ENCODE data around the gene PLIN4.
"Not testable (repeated sequence)": the region's sequence is repeated elsewhere in the genome, so short reads cannot be mapped to it uniquely, and the experiment has no call there.

PLIN4 gene

DNA sequence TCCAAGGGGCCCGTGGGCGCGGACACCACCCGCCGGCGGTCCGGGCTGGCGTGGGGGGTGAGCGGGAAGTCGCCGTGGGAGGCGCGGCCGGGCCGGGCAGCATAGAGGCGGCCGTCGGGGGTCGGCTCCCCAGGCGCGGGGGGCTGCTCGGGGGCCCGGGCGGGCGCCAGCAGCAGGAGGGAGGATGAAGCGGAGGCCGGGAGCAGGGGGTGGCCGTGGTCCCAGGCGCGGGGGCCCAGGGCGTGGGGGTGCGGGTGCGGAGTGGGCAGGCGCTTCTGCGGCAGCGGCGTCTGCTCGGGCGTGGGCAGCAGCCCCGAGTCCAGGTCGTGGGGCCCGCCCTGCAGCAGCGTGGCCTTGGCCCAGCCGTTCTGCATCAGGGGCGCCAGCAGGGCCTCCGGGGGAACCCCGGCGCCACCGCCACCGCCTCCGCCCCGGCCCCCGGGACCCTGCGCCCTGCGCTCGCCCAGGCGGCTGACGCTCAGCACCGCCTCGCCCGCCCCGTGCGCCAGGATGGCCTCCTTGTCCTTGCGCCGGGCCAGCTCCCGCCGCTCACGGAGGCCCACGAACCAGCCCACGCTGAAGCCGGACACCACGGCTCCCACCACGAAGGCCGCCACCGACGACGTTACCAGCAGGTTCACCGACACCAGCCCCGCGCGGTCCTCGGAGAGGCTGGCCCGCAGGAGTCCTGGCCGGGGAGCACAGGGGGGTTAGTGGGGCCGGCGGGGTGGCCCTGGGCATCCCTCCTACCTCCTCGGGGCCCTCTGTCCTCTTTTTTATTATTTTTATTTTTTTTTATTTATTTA lies 25.8 kb upstream of the PLIN4 start:
- DNase-seq: no peak

DNA sequence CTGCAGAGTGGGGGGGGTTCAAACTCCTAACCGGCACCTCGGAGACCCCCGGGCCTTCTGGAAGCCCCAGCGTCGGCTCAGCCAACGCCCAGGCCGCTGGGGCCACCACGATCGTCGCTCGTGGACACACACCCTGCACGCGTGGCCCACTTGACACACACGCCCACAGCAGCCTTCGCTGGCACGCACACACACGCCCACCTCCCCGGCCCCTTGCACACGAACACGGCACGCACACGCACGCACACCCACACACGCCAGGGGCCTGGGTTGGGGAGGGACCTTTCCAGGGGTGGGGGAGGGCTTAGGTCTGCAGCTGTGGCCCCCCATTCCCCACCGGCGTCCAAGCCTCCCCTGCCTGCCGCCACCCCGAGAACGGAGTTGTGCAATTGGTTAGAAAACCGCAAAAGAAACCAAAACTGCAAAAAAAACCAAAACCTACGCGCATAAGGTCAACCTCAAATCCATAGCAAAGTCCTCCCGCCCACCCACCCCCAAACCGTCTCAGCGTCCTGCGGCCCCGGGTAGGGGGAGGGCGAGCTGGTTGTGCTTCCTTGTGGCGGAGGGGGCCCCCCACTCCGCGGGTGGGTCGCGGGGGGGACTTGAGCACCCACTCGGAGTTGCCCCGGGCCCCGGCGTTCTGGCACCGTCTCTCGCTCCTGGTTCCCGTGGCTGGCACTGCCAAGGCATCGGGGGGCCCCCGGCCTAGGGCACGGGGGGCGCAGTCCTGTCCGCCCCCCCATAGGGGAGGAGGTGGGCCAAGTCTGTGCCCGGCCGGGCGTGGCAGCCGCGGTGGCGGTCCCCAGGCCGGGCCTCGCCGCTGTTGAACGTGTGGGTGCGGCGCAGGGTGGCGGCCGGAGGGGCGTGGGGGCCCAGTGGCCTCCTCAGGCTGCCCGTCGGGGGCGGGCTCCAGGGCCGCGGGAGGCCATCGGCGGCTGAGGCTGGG lies 24.9 kb upstream of the PLIN4 start:
- DNase-seq: no peak

DNA sequence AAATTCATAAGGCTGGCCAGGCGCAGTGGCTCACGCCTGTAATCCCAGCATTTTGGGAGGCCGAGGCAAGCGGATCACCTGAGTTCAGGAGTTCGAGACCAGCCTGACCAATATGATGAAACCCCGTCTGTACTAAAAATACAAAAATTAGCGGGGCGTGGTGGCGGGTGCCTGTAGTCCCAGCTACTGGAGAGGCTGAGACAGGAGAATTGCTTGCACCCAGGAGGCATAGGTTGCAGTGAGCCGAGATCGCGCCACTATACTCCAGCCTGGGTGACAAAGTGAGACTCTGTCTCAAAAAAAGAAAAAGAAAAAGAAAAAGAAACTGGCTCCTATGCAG lies 23.5 kb upstream of the PLIN4 start:
- not testable (repeated sequence) for DNase-seq

DNA sequence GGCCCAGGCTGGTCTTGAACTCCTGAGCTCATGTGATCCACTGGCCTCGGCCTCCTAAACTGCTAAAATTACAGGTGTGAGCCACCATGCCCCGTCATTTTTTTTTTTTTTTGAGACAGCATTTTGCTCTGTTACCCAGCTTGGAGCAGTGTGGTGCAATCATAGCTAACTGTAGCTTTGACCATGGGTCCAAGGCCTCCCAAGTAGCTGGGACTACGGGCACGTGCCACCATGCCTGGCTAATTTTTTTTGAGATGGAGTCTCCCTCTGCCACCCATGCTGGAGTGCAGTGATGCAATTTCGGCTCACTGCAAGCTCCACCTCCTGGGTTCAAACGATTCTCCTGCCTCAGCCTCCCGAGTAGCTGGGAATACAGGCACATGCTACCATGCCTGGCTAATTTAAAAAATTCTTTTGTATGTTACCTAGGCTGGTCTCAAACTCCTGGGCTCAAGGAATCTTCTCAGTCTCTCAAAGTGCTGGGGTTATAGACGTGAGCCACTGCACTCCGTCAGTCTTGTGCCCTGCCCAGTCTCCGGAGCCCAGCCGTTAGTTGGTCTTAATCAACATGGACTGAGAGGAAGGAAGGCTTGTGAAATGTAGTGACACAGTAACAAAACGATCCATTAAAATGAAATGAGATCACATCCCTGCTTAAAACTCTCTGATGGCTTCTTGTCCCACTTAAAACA lies 23.0 kb upstream of the PLIN4 start:
- DNase-seq: no peak

DNA sequence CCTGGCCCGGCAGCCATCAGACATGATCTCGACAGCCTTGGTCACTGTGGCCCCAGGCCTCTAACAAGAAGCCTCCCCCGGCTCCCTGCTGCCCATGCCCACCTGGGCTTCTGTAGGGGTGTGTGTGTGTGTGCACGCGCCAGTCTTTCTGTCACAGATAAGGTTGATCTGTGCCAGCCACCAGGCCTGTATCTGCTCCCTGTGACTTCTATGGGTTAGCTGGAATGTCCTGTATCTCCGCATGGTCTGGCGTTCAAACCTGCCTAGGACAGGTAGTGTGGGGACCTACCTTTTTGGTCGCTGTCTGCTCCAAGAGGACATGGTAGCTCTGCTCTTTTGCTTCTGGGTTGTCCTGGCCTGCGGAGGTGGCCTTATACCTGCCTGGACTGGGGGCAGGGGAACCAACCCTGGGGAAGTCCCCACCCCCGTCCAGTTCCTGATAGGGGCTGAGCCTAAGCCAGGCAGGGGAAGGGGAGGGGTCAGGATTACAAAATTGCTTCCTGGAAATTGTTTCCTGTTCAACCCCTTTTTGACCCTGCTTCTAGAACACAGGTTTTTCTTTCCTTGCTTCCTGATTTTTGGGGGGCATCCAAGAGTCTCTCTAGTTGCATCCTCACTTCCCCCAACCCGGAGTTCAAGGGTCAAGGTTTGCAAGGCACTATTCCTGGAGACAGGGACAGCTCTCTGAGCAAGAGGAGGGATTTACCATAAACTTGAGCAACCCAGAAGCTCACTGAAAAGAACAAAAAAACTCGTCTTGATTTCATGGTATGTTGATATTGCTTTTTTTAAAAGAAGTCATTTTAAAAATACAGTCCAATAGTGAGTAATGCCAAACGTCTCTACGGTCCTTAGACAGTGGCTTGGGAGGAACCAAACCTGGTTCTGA lies 21.7 kb upstream of the PLIN4 start, which contains the start of gene LRG1:
TSS of gene LRG1 (minus strand) at position 344 of the 889 bp plus-strand sequence. CDS start at position 321, 23 bp downstream.
- no peak for DNase-seq

DNA sequence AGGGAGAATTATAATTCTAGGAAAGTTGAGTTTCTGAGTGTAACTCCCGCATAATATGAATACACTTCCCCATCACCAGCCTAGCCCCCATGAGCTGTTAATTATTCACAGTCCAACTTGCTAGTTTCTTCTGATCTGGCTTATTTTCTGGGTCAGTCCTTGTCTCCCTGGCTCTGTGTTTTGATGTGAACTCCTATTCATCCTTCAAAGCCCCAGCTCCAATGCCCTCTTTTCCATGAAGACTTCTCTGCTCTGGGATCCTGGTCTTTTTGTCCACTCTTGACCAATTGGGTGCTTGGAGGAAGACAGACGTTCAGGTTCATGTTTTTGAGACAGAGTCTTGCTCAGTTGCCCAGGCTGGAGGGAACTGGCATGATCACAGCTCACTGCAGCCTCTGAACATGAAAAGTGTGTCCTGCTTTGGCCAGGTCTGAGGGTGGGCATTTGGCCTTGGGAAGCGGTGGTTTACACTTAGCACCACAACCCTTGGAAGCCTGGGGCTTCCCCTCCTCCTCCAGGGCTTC lies 20.9 kb upstream of the PLIN4 start:
- DNase-seq: no peak

DNA sequence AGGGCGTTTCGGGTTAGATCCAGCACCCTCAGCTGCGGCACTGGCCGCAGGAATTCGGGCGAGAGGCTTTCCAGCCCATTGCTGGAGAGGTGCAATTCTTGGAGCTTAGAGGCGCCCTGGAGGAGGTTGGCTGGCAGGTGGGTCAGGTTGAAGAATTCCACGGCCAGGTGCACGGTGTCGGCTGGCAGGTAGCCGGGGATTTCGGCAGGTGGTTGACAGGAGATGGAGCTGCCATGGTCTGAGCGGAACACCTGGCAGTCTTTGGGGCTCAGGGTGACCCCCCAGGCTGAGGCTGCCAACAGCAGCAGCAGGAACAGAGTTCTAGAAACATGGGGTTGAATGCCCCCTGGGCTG lies 20.3 kb upstream of the PLIN4 start:
- DNase-seq: no peak

DNA sequence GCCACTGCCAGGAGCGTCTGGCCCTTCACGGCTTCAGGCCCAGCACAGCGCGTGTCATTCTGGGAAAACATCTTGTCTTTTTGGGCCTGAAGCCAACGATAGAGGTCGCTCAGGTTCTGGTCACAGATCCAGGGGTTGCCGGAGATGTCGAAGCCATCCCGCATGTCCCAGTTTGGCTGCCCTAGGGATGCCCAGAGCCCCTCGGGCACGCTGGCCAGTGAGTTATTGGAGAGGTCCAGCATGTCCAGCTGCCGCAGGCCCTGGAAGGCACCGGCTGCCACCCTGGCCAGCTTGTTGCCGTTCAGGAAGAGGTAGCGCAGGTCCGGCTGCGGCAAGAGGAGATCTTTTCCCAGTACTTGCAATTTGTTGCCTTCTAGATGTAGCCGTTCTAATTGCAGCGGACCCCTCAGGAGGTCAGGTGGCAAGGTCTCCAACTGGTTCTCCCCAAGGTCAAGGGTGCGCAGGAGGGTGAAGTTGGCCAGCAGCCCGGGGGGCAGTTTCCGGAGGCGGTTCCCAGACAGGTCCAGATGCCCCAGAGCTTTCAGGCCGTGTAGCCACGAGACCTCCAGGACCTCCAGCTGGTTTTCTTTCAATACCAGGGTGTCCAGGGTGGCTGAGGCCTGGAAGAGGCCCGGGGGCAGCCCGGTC lies 19.8 kb upstream of the PLIN4 start:
- DNase-seq: no peak

DNA sequence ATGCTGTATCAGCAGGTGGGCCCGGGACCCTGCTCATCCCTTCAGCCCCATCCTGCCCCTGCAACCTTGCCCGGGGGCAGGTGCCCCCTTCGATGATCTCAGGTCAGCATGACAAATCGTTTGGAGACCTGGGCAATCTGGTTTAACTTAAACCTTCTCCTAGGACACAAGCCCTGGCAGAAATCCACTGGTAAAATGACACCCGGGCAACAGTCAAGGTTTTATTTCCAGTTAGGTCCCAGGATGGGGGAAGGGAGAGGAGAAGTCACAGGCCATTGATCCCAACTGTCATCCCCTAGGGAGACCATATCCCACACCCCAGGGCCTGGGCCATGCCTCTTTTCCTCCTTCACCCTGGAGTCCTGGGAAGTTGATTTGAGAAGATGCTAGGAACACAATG lies 18.5 kb upstream of the PLIN4 start:
- DNase-seq: no peak

DNA sequence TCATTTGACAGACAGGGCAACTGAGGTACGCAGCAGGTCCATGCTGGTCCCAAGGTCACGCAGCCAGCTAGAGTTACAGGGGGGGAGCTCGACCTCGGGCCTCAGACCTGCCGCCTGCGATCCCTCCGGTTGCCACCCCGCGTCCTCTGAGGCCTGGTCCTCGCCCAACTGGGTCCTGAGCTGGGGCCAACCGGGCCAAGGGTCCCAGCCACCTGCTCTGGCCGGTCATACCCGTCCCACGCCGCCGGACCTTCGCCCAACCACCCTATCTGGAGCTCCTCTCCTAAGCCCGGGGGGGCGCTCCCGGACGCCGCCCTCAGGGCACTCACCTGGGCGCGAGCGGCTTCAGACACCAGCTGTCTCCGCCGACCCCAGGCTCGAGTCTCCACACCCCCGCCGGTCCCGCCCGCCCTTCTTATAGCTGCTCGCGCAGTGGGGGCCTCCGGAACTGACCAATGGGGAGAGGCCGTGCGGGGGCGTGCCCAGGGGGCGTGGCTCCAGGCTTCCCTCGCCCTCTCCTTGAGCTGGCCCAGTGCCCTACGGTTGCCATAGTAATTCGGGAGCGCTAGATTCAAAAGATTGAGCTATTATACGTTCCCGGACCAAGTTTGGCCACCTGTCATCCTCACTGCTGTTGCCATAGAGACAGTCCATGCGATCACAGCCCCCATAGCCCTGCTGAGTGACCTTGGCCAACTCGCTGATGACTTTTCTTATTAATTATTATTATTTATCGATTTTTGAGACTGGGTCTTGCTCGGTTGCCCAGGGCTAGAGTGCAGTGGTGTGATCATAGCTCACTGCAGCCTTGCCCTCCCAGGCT lies 16.8 kb upstream of the PLIN4 start, which contains the start of gene PLIN5:
TSS of gene PLIN5 (minus strand) at position 389 of the 823 bp plus-strand sequence. CDS start 1,150 bp downstream, outside the sequence.
- no peak for DNase-seq

DNA sequence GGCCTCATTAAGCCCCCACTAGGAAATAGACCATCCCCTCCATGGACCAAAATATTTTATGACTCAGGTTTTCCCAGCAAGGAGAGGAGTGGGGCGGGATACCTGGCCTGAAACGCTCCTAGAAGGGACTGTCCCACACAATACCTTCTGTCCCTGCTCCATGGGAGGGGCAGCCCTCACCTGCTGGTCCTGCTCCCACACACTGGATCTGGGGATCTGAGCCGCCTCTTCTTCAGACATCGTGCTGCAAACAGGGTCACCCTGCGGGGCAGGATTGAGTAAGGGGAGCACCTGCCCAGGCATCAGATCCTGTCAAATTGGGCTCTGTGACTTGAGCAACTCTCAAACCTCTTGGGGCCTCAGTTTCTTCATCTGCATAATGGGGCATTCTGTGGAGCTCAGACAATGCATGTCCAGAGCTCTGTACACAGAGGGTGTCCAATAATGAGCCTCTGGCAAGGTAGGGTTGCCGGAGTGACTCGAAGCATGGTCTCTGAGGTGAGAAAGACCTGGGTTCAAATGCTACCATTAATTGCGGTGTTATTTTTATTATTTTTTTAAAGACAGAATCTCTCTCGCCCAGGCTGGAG lies 15.6 kb upstream of the PLIN4 start:
- DNase-seq: no peak

DNA sequence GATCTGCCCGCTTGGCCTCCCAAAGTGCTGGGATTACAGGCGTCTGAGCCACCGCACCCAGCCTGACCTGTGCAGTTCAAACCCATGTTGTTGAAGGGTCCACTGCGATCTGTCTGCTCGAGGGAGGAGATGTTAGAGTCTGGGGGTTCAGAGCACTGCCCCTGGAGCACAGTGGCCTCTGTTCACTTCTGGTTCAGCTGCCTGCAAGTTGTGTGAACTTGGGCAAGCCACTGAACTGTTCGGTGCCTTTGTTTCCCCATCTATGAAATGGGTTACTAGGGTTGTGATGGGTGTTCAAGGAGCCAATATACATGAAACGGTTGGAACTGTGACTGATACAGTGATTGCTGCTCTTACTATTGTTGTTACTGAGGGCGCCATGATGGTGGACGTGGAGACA lies 15.0 kb upstream of the PLIN4 start:
- no peak for DNase-seq

DNA sequence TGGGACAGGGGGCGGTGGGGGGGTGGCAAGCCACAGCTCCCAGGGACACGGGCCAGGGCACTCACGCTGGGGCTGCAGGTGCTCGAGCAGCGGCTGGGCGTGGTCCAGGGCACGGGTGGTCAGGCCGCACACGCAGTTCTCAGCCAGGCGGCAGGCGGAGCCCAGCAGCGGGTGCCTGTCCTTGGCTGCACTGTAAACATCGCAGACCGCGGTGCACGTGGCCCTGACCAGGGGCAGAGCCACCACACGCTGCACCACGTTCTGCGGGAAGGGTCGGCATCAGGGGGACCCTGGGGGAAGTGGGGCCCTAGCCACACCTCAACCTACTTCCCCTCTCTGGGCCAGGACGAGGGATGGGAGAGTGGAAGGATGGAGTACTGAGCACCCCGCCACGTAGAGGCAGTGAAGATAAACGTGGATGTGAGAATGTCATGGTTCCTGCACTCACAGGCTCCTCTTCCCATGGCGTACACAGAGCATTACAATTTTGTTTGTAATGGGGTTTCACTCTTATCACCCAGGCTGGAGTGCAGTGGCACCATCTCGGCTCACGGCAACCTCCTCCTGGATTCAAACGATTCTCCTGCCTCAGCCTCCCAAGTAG lies 13.4 kb upstream of the PLIN4 start:
- no peak for DNase-seq

DNA sequence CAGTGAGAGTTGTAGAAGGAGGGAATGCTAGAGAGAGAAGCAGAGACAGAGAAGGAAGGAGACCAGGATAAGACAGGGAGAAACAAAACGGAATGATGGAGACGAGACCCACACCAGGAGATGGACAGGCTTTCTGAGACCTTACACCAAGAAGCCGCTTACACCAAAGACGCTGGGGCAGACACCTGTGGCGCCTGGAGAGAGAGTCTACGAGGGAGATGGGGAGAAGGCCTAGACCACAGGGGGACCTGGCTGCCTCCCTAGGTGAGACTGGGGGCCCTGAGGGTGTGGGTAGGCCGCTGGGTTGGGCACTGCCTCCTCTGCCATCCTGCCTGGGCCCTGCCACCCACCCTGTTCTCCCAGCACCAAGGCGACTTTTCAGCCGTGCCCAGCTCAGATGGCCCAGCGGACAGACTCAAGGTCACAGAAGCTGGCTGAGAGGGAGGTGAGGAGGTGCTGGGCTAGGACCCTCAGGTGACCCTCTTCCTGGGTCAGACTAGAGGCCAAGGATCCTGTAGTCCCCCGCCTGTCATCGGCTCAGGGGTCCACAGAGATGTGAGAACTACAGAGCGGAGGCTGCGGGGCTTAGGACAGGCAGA lies 11.7 kb upstream of the PLIN4 start:
- DNase-seq: no peak

DNA sequence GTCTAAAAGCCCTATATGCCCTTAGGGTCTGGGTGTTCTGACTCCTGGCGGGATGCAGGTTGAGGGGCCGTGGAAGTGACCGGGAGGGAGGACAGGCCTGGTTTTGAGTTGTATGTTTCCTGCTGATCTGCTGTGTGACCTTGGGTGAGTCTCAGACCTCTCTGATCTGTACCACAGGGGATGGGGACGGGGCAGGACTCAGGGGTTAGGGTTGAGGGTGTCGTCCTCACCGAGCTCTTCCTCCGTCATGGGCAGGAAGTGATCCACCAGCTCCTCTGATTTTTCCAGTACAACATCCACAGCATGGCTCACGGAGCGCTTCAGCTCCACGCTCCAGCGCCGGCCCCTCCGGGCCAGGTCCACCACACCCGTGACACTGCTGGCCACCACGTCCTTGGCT lies 10.6 kb upstream of the PLIN4 start:
- no peak for DNase-seq

DNA sequence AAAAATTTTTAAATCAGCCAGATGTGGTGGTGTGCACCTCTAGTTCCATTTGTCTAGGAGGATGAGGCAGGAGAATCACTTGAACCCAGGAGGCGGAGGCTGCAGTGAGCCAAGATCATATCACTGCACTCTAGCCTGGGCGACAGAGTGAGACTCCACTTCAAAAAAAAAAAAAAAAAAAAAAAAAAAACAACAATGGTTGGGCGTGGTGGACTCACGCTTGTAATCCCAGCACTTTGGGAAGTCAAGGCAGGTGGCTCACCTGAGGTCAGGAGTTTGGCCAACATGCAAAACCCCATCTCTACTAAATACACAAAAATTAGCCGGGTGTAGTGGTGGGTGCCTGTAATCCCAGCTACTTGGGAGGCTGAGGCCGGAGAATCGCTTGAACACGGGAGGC lies 9.1 kb upstream of the PLIN4 start:
- DNase-seq: not testable (repeated sequence)

DNA sequence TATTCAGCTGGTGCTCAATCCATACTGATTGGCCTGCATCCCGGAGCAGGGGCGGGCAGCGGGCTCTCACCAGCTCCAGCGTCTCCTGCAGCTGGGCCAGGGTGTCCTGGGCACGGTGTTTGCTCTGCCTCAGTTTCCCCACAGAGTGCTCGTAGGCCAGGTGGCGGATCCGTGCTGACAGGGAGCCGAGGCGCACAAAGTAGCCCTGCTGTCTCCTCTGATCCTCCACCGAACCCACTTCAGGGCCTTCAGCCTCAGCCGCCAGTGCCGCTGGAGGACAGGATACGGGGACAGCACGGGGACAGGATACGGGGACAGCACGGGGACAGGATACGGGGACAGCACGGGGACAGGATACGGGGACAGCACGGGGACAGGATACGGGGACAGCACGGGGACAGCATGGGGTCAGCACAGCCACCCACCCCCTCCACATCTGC lies 7.3 kb upstream of the PLIN4 start:
- no peak for DNase-seq

DNA sequence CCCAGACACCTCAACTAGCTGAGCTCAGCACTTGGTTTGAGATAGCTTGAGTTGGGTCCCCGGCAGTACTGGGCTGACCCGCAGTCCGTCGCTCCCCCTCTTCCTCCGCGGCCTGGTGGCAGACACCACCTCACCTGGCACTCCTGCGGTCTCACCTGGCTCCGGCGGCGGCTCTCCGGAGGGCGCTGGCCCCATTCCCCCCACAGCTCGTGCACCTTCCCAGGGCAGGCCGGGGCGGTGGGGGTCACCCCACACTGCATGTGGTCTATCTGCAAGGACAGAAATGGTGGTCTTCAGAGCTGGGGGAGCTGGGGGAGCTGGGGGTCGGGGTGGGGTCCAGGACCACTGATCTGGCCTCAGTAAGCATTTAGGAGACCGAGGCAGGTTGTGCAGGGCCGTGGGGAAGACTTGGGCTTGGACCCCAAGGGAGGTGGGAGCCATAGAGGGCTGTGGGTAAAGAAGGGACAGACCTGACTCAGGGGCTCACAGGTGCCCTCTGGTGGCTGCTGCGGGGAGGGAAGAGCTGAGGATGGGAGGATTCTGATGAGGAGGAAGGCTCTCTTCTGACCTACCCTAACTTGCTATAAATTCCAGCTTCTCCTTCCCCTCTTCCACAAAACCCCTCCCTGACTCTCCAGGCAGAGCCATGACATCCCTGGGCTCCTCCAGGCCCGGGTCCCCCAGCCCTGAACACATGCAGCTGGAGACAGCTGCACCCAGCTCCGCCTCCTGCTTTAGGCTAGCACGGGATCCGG lies 6.7 kb upstream of the PLIN4 start:
- no peak for DNase-seq
